Stimulated activated CD4-positive, alpha-beta T cell treated with anti-CD3 and anti-CD28 coated beads, Interleukin-12 subunit alpha, Interleukin-12 subunit beta, amount 100 ng/mL, for 48 hours (primary cell): Measurements from ENCODE around the gene RUNX2.

Experiments used
- DNase-seq, 3 donors: peaks; one replicate each; pipeline ENCODE4 v3.0.0-alpha.2; 2020; ENCODE audit warnings: low read depth in 2 of 3, low spot score in 1 of 3

The RUNX2 gene

GRCh38 chr6:45479834-45480751, 152.0 kb downstream of the RUNX2 start:
- DNase-seq, result no peak

- no peak for DNase-seq
Observed at GRCh38 chr6:45480752-45481415, 152.8 kb downstream of the RUNX2 start.

- DNase-seq, result no peak
Observed at GRCh38 chr6:45483021-45483420, 154.9 kb downstream of the RUNX2 start.

GRCh38 chr6:45483501-45483900, 155.4 kb downstream of the RUNX2 start:
- DNase-seq, result no peak

- DNase-seq, result no peak
Observed at GRCh38 chr6:45486736-45487135, 158.6 kb downstream of the RUNX2 start.

GRCh38 chr6:45487645-45488044, 159.5 kb downstream of the RUNX2 start:
- no peak for DNase-seq

- DNase-seq, result no peak
Observed at GRCh38 chr6:45488269-45488668, 160.1 kb downstream of the RUNX2 start.

GRCh38 chr6:45488889-45489288, 160.8 kb downstream of the RUNX2 start:
- DNase-seq, result no peak

GRCh38 chr6:45491048-45491735, 163.1 kb downstream of the RUNX2 start:
- no peak for DNase-seq

- no peak for DNase-seq
Observed at GRCh38 chr6:45491874-45492273, 163.7 kb downstream of the RUNX2 start.

- DNase-seq, result no peak
Observed at GRCh38 chr6:45493761-45494160, 165.6 kb downstream of the RUNX2 start.

- no peak for DNase-seq
Observed at GRCh38 chr6:45494416-45495135, 166.4 kb downstream of the RUNX2 start.

- DNase-seq, result no peak
Observed at GRCh38 chr6:45495429-45496084, 167.4 kb downstream of the RUNX2 start.

- DNase-seq, result no peak
Observed at GRCh38 chr6:45496085-45496433, 167.9 kb downstream of the RUNX2 start.

GRCh38 chr6:45498591-45498990, 170.5 kb downstream of the RUNX2 start:
- DNase-seq, result no peak

GRCh38 chr6:45500924-45501816, 173.0 kb downstream of the RUNX2 start:
- DNase-seq, result no peak

- no peak for DNase-seq
Observed at GRCh38 chr6:45502456-45502855, 174.3 kb downstream of the RUNX2 start.

- no peak for DNase-seq
Observed at GRCh38 chr6:45504947-45505346, 176.8 kb downstream of the RUNX2 start.

- no peak for DNase-seq
Observed at GRCh38 chr6:45505470-45505869, 177.3 kb downstream of the RUNX2 start.

- no peak for DNase-seq
Observed at GRCh38 chr6:45507186-45507585, 179.1 kb downstream of the RUNX2 start.
